CD14-positive monocyte (primary cell): ENCODE data around the gene NPAT. TPM values are rescaled to one million over a fixed set of nuclear protein-coding genes. Genes with fewer than 3 reads are reported as not detected.

Source experiments
- DNase-seq, 3 donors: peaks; one replicate each; pipeline ENCODE4 v3.0.0-alpha.2; 2011 to 2022
- H2AFZ ChIP-seq: 2 replicates; pipeline ENCODE4 v1.6.0; 2012; ENCODE audit warnings: mild to moderate bottlenecking, low read depth, low read length, inconsistent platforms; ENCODE audit not compliant: insufficient read depth, poor library complexity, severe bottlenecking
- H3K27ac ChIP-seq, 2 donors: 1 replicate in 1 of 2; 2 replicates in 1 of 2; pipeline ENCODE4 v1.5.1; 2012 to 2013; ENCODE audit warnings: low read length in 2 of 2, control low read depth in 1 of 2, inconsistent platforms in 1 of 2, low read depth in 1 of 2, mild to moderate bottlenecking in 1 of 2
- H3K27me3 ChIP-seq, 2 donors: one replicate each; pipeline versions ENCODE4 v1.6.0 to v1.6.1; 2011 to 2013; ENCODE audit warnings: low read length in 2 of 2; ENCODE audit not compliant: control insufficient read depth in 2 of 2, insufficient read depth in 2 of 2
- H3K36me3 ChIP-seq, 2 donors: replicated peaks in 1 of 2; 1 replicate in 1 of 2; 2 replicates in 1 of 2; pipeline versions ENCODE4 v1.5.1 to v1.6.1; 2012 to 2013; ENCODE audit warnings: low read length in 2 of 2, control low read depth in 1 of 2, inconsistent platforms in 1 of 2, mild to moderate bottlenecking in 1 of 2; ENCODE audit not compliant: insufficient read depth in 2 of 2, control insufficient read depth in 1 of 2
- H3K4me1 ChIP-seq, 2 donors: 1 replicate in 1 of 2; 2 replicates in 1 of 2; pipeline versions ENCODE4 v1.5.1 to v1.6.1; 2012 to 2013; ENCODE audit warnings: low read length in 2 of 2, control low read depth in 1 of 2, inconsistent platforms in 1 of 2, mild to moderate bottlenecking in 1 of 2, moderate library complexity in 1 of 2; ENCODE audit not compliant: insufficient read depth in 2 of 2, control insufficient read depth in 1 of 2
- H3K4me2 ChIP-seq: replicated peaks from 2 replicates; pipeline ENCODE3; 2012; ENCODE audit warnings: low read length, moderate library complexity, mild to moderate bottlenecking; ENCODE audit not compliant: poor library complexity, severe bottlenecking; ENCODE audit errors: extremely low read depth
- H3K4me3 ChIP-seq, 3 experiments: fragments of 200-600 bp in 1 of 3; sonication (generic) in 1 of 3; replicated peaks in 1 of 3; 1 replicate in 2 of 3; 2 replicates in 1 of 3; pipeline ENCODE4 v1.5.1; 2011 to 2013; ENCODE audit warnings: low read length in 3 of 3, mild to moderate bottlenecking in 3 of 3, control low read depth in 2 of 3, low read depth in 2 of 3, inconsistent platforms in 1 of 3, moderate library complexity in 1 of 3
- H3K79me2 ChIP-seq: 2 replicates; pipeline ENCODE4 v1.6.0; 2012; ENCODE audit warnings: mild to moderate bottlenecking, control low read depth, inconsistent platforms, low read length, moderate library complexity; ENCODE audit not compliant: insufficient read depth
- H3K9ac ChIP-seq: 2 replicates; pipeline ENCODE4 v1.6.0; 2017; ENCODE audit warnings: low read length, mild to moderate bottlenecking; ENCODE audit not compliant: insufficient read depth, poor library complexity, severe bottlenecking
- H3K9me3 ChIP-seq, 2 donors: replicated peaks in 1 of 2; 1 replicate in 1 of 2; 2 replicates in 1 of 2; pipeline versions ENCODE4 v1.5.1 to v1.6.1; 2012 to 2013; ENCODE audit warnings: low read length in 2 of 2, control low read depth in 1 of 2; ENCODE audit not compliant: control insufficient read depth in 1 of 2, insufficient read depth in 1 of 2
- H4K20me1 ChIP-seq: 2 replicates; pipeline ENCODE4 v1.6.0; 2012; ENCODE audit warnings: mild to moderate bottlenecking, low read length, control low read depth, moderate library complexity; ENCODE audit not compliant: insufficient read depth
- H3K27ac Mint-ChIP-seq, 7 donors: one replicate each; pipeline ENCODE4 v1.8.0; 2020; ENCODE audit warnings: mild to moderate bottlenecking in 7 of 7, mixed read lengths in 7 of 7, moderate library complexity in 6 of 7, inconsistent platforms in 2 of 7
- H3K27me3 Mint-ChIP-seq, 3 donors: one replicate each; pipeline ENCODE4 v1.8.0; 2021 to 2022; ENCODE audit warnings: low read depth in 3 of 3, mild to moderate bottlenecking in 3 of 3, mixed read lengths in 3 of 3, moderate library complexity in 3 of 3, inconsistent platforms in 1 of 3
- H3K36me3 Mint-ChIP-seq, 2 donors: one replicate each; pipeline ENCODE4 v1.8.0; 2020; ENCODE audit warnings: mixed read lengths in 2 of 2, inconsistent platforms in 1 of 2, mild to moderate bottlenecking in 1 of 2
- H3K4me1 Mint-ChIP-seq: one replicate; pipeline ENCODE4 v1.8.0; 2020; ENCODE audit warnings: mild to moderate bottlenecking, mixed read lengths
- H3K4me3 Mint-ChIP-seq, 2 donors: one replicate each; pipeline ENCODE4 v1.8.0; 2020; ENCODE audit warnings: mild to moderate bottlenecking in 2 of 2, mixed read lengths in 2 of 2, moderate library complexity in 1 of 2
- H3K9me3 Mint-ChIP-seq, 7 donors: one replicate each; pipeline ENCODE4 v1.8.0; 2020 to 2022; ENCODE audit warnings: mixed read lengths in 7 of 7, mild to moderate bottlenecking in 6 of 7, moderate library complexity in 6 of 7, inconsistent platforms in 2 of 7
- CTCF ChIP-seq: fragments of 200-600 bp; IDR thresholded peaks from one replicate; pipeline ENCODE4 v1.8.0; 2022; ENCODE audit warnings: antibody characterized with exemption, mild to moderate bottlenecking
- WGBS: methylation state at CpG from one replicate; pipeline ENCODE4 v1.1.5; 2013; ENCODE audit warnings: missing lambda C conversion rate; ENCODE audit not compliant: insufficient coverage; 5-methylcytosine and 5-hydroxymethylcytosine counted together
- intact Hi-C, 2 donors: fragments of 100-400 bp; cut with micrococcal nuclease; formaldehyde crosslinking; loops; one replicate each; pipeline versions ENCODE4 v1.15.0 to v1.15.1; 2023
- polyA plus RNA-seq, 3 donors: library from polyadenylated mRNA; depleted of rRNA in 1 of 3; unstranded in 2 of 3; stranded (reverse) in 1 of 3; fragments of 300-500 nt in 2 of 3; fragments of >200 nt in 1 of 3; fragmentation: Illumina TruSeq in 2 of 3; gene quantifications; 1 replicate in 2 of 3; 2 replicates in 1 of 3; pipeline ENCODE4 v1.2.3, GENCODE V29; 2012 to 2021

Gene NPAT
- polyA plus RNA-seq, 3 donors, result 3.7 to 5.0 (median 4.1) TPM

- no CpG with 5 or more reads among the region's 1 CpG for WGBS
- Histone ChIP-seq H3K9ac (no peak overlapping the region), H3K36me3 (peaks cover 32 to 88% of the 10 kb centered on the region in 2 donors), H3K27me3 (no peaks in the 10 kb centered on the region), H4K20me1 (peaks cover 14% of the 10 kb centered on the region), H3K27ac (no peak overlapping the region), H3K4me2 (no peak overlapping the region), H3K4me3 (no peak overlapping the region), H3K4me1 (no peaks in the 10 kb centered on the region), H3K79me2 (peaks cover 93% of the 10 kb centered on the region), H2AFZ (no peak overlapping the region), H3K9me3 (peaks cover 27 to 37% of the 10 kb centered on the region in 2 donors)
- intact Hi-C loops, result no loop called here
- Mint-ChIP-seq H3K27ac (peak overlapping the region in 1 of 7 donors; percentile 58), H3K9me3 (peaks cover 34 to 47% (median 38%) of the 10 kb centered on the region in 7 donors), H3K36me3 (peaks cover 64 to 88% of the 10 kb centered on the region in 2 donors), H3K27me3 (peaks cover 0 to 2% (median 0%) of the 10 kb centered on the region in 3 donors), H3K4me3 (no peak overlapping the region), H3K4me1 (no peaks in the 10 kb centered on the region)
- no peak for TF ChIP-seq CTCF
- no peak for DNase-seq
Measured at GRCh38 chr11:108210441-108210840, 12.0 kb downstream of the NPAT start.

GRCh38 chr11:108207683-108208060 is 14.8 kb downstream of the NPAT start:
- H3K27ac Mint-ChIP-seq, result no peak overlapping the region
- TF ChIP-seq CTCF, result no peak
- no peak for DNase-seq
- H3K4me1 Mint-ChIP-seq, result peaks cover 10% of the 10 kb centered on the region
- peaks cover 42 to 50% of the 10 kb centered on the region in 2 donors for H3K9me3 ChIP-seq
- H3K79me2 ChIP-seq, result peaks cover 77% of the 10 kb centered on the region
- no peaks in the 10 kb centered on the region for H4K20me1 ChIP-seq
- peaks cover 0 to 3% of the 10 kb centered on the region in 2 donors for H3K4me1 ChIP-seq
- peaks cover 32 to 84% of the 10 kb centered on the region in 2 donors for H3K36me3 ChIP-seq
- peaks cover 0 to 1% (median 0%) of the 10 kb centered on the region in 3 donors for H3K27me3 Mint-ChIP-seq
- H3K4me3 Mint-ChIP-seq, result no peak overlapping the region
- WGBS, result 100% methylated on average over 3 of the region's 6 CpGs
- H3K4me3 ChIP-seq, result no peak overlapping the region
- intact Hi-C loops, result no loop called here
- no peak overlapping the region for H3K4me2 ChIP-seq
- H3K27ac ChIP-seq, result no peak overlapping the region
- H3K27me3 ChIP-seq, result no peaks in the 10 kb centered on the region
- H3K9ac ChIP-seq, result no peak overlapping the region
- H3K9me3 Mint-ChIP-seq, result peaks cover 51 to 65% (median 55%) of the 10 kb centered on the region in 7 donors
- H3K36me3 Mint-ChIP-seq, result peaks cover 71 to 90% of the 10 kb centered on the region in 2 donors
- H2AFZ ChIP-seq, result no peak overlapping the region
